SK-N-SH (cell line): ENCODE data around the gene CIAO2B.

Experiments used
- CTCF ChIP-seq: fragments of 200-600 bp; sonication (generic); IDR thresholded peaks from 2 replicates; pipeline ENCODE4 v1.6.1; 2017; ENCODE audit warnings: antibody characterized with exemption, mild to moderate bottlenecking, moderate library complexity
- EP300 ChIP-seq, 2 experiments: IDR thresholded peaks; 2 replicates each; pipeline versions ENCODE4 v1.4.0 to v1.6.1; 2012; ENCODE audit warnings: borderline replicate concordance in 1 of 2, low read depth in 1 of 2, low read length in 1 of 2
- SMC3 ChIP-seq: IDR thresholded peaks from 2 replicates; pipeline ENCODE4 v1.6.1; 2012; ENCODE audit warnings: low read depth, low read length, improper control_type of control experiment
- TCF12 ChIP-seq: IDR thresholded peaks from 2 replicates; pipeline ENCODE4 v1.4.0; 2012
- YY1 ChIP-seq: IDR thresholded peaks from 2 replicates; pipeline ENCODE4 v1.4.0; 2012; ENCODE audit warnings: low read depth, mild to moderate bottlenecking

- TF ChIP-seq CTCF: no peak
- TF ChIP-seq TCF12: no peak
- TF ChIP-seq EP300 (IDR thresholded peaks at IDR 0.05; ENCODE audit: borderline replicate concordance in 1 of 2, low read depth in 1 of 2, low read length in 1 of 2): no peak
- TF ChIP-seq SMC3: no peak
- no peak for TF ChIP-seq YY1
Observed at GRCh38 chr16:66913081-66913480, 21.1 kb downstream of the CIAO2B start.
